Mesodermal cell (in vitro differentiated cells): ENCODE results near the gene PCDHGA7.
A peak's percentile ranks its signal among the peaks of the same experiment; 100 is the strongest.
"Not testable (repeated sequence)": the region's sequence is repeated elsewhere in the genome, so short reads cannot be mapped to it uniquely, and the experiment has no call there.

Experiments used
- H3K27ac ChIP-seq: 2 replicates; pipeline ENCODE4 v1.7.0; 2013; ENCODE audit warnings: mild to moderate bottlenecking, low read depth, low read length, moderate library complexity; ENCODE audit not compliant: severe bottlenecking
- H3K36me3 ChIP-seq: 2 replicates; pipeline ENCODE4 v1.7.1; 2013; ENCODE audit warnings: mild to moderate bottlenecking, low read length, moderate library complexity; ENCODE audit not compliant: control insufficient read depth, insufficient read depth
- H3K4me1 ChIP-seq: one replicate; pipeline ENCODE4 v1.7.1; 2013; ENCODE audit warnings: mild to moderate bottlenecking, low read length; ENCODE audit not compliant: insufficient read depth, control insufficient read depth, poor library complexity, severe bottlenecking
- H3K4me3 ChIP-seq: 2 replicates; pipeline ENCODE4 v1.7.0; 2013; ENCODE audit warnings: low read length, control low read depth, mild to moderate bottlenecking; ENCODE audit not compliant: insufficient read depth, poor library complexity, severe bottlenecking; ENCODE audit errors: extremely low read depth
- H3K9me3 ChIP-seq: 2 replicates; pipeline ENCODE4 v1.7.1; 2013; ENCODE audit warnings: mild to moderate bottlenecking, low read length, moderate library complexity; ENCODE audit not compliant: control insufficient read depth
- WGBS, 2 experiments: methylation state at CpG; one replicate each; pipeline ENCODE4 v1.1.5; 2013; ENCODE audit warnings: missing lambda C conversion rate in 2 of 2; ENCODE audit not compliant: insufficient coverage in 2 of 2; 5-methylcytosine and 5-hydroxymethylcytosine counted together

PCDHGA7 gene

DNA sequence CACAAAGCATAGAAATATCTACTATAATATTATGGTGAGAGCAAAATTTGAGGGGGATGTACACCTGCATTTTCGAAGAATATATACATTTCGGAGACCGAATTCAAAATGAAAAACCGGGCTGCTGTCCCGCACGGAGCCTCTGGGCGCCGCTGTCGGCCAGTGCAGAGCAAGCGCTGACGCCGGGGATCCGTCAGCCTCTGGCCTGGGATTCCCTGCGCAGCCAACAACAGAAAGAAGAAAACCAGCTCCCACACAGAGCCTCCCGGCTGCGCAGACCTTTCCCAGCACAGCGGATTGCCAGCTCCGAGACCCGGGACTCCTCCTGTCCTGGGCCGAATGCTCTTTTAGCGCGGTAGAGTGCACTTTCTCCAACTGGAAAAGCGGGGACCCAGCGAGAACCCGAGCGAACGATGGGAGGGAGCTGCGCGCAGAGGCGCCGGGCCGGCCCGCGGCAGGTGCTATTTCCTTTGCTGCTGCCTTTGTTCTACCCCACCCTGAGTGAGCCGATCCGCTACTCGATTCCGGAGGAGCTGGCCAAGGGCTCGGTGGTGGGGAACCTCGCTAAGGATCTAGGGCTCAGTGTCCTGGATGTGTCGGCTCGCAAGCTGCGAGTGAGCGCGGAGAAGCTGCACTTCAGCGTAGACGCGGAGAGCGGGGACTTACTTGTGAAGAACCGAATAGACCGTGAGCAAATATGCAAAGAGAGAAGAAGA is 25.4 kb downstream of the PCDHGA7 start, which contains the start of gene PCDHGB6:
PCDHGB6 (plus strand) TSS at position 232 of the 716 bp plus-strand sequence; CDS start at position 414, 182 bp downstream.
- H3K27ac ChIP-seq, result peak within 1 kb of the TSS; percentile 72
- WGBS, 2 experiments, result 27 to 37% methylated on average over 32 to 34 of the region's 51 CpGs
- H3K36me3 ChIP-seq, result peaks cover 13% of the 10 kb centered on the region
- not testable (repeated sequence) for H3K4me1 ChIP-seq
- peak within 1 kb of the TSS; percentile 47 for H3K4me3 ChIP-seq
- peaks cover 25% of the 10 kb centered on the region for H3K9me3 ChIP-seq

DNA sequence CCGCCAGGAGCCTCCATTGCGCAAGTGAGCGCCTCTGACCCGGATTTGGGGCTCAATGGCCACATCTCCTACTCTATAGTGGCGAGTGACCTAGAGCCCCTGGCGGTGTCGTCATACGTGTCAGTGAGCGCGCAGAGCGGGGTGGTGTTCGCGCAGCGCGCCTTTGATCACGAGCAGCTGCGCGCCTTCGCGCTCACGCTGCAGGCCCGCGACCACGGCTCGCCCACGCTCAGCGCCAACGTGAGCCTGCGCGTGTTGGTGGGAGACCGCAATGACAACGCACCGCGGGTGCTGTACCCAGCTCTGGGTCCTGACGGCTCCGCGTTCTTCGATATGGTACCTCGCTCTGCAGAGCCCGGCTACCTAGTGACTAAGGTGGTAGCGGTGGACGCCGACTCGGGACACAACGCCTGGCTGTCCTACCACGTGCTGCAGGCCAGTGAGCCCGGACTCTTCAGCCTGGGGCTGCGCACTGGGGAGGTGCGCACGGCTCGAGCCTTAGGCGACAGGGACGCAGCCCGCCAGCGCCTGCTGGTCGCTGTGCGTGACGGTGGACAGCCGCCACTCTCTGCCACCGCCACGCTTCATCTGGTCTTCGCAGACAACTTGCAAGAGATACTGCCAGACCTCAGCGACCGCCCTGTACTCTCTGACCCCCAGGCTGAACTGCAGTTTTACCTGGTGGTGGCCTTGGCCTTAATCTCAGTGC is 27.2 kb downstream of the PCDHGA7 start:
- Histone ChIP-seq H3K4me1 (no peaks in the 10 kb centered on the region), H3K27ac (no peak overlapping the region), H3K4me3 (no peak overlapping the region), H3K9me3 (peaks cover 37% of the 10 kb centered on the region), H3K36me3 (peaks cover 31% of the 10 kb centered on the region)
- WGBS, 2 experiments, result 96 to 98% methylated on average over 61 to 64 of the region's 64 CpGs

DNA sequence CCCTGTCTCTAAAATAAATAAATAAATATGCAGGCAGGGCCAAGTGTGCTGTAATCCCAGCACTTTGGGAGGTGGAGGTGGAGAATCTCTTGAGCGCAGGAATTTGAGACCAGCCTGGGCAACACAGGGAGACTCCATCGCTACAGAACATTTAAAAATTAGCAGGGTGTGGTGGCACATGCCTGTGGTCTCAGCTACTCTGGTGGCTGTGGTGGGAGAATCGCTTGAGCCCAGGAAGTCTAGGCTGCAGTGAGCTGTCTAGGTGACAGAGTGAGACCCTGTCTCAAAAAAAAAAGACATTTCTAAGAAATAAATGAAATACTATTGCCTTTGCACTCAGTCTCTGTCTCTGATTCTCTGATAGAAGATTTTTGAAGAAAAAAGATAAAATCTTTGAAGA is 29.0 kb downstream of the PCDHGA7 start:
- peaks cover 36% of the 10 kb centered on the region for H3K36me3 ChIP-seq
- no peak overlapping the region for H3K27ac ChIP-seq
- H3K4me3 ChIP-seq, result peak overlapping the region; percentile 20
- WGBS, 2 experiments, result 93 to 95% methylated on average over 2 of the region's 3 CpGs
- H3K9me3 ChIP-seq, result peaks cover 41% of the 10 kb centered on the region
- no peaks in the 10 kb centered on the region for H3K4me1 ChIP-seq

DNA sequence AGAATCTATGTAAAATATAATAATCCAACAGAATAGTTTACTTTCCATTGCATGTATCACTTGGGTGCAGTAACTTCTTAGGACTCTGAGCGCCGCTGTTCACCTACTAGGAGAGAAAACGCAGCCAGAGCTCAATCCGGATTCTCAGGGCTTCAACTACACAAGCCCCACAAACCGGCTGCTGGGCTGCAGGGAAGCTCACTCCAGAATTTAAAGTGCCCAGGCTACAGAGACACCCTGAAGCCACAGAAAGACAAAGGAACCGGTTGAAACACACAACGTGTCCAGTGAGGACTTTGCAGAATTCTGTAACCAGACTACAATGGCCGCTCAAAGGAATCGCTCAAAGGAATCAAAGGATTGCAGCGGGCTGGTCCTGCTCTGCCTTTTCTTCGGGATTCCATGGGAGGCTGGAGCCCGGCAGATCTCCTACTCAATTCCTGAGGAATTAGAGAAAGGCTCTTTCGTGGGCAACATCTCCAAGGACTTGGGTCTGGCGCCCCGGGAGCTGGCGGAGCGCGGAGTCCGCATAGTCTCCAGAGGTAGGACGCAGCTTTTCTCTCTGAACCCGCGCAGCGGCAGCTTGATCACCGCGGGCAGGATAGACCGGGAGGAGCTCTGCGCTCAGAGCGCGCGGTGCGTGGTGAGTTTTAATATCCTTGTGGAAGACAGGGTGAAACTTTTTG is 30.5 kb downstream of the PCDHGA7 start, which contains the start of gene PCDHGA10:
PCDHGA10 (plus strand) TSS at position 134 of the 686 bp plus-strand sequence; CDS start at position 323, 189 bp downstream.
- Histone ChIP-seq H3K4me1 (no peaks in the 10 kb centered on the region), H3K9me3 (peaks cover 48% of the 10 kb centered on the region), H3K36me3 (peaks cover 43% of the 10 kb centered on the region), H3K27ac (peak within 1 kb of the TSS; percentile 67), H3K4me3 (peak within 1 kb of the TSS; percentile 47)
- 30 to 50% methylated on average over 14 to 25 of the region's 31 CpGs for WGBS, 2 experiments

DNA sequence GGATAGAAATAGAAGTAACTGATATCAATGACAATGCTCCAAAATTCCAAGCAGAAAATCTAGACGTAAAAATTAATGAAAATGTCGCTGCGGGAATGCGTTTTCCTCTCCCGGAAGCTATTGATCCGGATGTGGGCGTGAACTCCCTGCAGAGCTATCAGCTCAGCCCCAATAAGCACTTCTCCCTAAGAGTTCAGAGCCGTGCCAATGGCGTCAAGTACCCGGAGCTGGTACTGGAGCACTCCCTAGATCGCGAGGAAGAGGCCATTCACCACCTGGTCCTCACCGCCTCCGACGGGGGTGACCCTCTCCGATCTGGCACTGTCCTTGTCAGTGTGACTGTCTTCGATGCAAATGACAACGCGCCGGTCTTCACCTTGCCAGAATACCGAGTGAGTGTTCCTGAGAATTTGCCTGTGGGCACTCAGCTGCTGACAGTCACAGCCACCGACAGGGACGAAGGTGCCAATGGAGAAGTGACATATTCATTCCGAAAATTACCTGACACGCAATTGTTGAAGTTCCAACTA is 31.1 kb downstream of the PCDHGA7 start:
- Histone ChIP-seq H3K9me3 (peaks cover 53% of the 10 kb centered on the region), H3K4me3 (peak overlapping the region; percentile 47)
- 81 to 85% methylated on average over 21 to 22 of the region's 25 CpGs for whole genome bisulfite sequencing, 2 experiments

DNA sequence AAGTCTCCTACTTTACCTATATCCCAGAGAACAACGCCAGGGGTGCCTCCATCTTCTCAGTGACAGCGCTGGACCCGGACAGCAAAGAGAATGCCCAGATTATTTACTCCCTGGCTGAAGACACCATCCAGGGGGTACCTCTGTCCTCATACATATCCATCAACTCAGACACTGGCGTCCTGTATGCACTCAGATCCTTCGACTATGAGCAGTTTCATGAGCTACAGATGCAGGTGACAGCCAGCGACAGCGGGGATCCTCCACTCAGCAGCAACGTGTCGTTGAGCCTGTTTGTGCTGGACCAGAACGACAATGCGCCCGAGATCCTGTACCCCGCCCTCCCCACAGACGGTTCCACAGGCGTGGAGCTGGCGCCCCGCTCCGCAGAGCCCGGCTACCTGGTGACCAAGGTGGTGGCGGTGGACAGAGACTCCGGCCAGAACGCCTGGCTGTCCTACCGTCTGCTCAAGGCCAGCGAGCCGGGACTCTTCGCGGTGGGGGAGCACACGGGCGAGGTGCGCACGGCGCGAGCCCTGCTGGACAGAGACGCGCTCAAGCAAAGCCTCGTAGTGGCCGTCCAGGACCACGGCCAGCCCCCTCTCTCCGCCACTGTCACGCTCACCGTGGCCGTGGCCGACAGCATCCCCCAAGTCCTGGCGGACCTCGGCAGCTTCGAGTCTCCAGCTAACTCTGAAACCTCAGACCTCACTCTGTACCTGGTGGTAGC is 32.2 kb downstream of the PCDHGA7 start:
- Histone ChIP-seq H3K9me3 (peaks cover 53% of the 10 kb centered on the region), H3K36me3 (peaks cover 55% of the 10 kb centered on the region)
- H3K27ac ChIP-seq, H3K4me1 ChIP-seq, H3K4me3 ChIP-seq: not testable (repeated sequence)
- WGBS, 2 experiments, result 94 to 97% methylated on average over 34 to 42 of the region's 46 CpGs

More for the DNA sequence above, 31.1 kb downstream of the PCDHGA7 start:
- H3K36me3 ChIP-seq, result peaks cover 47% of the 10 kb centered on the region
- no peak overlapping the region for H3K27ac ChIP-seq
- no peaks in the 10 kb centered on the region for H3K4me1 ChIP-seq

DNA sequence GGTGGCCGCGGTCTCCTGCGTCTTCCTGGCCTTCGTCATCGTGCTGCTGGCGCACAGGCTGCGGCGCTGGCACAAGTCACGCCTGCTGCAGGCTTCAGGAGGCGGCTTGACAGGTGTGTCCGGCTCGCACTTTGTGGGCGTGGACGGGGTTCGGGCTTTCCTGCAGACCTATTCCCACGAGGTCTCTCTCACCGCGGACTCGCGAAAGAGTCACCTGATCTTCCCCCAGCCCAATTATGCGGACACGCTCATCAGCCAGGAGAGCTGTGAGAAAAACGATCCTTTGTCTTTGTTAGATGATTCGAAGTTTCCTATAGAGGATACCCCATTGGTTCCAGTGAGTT is 32.7 kb downstream of the PCDHGA7 start:
- H3K27ac ChIP-seq, H3K4me3 ChIP-seq, H3K4me1 ChIP-seq: not testable (repeated sequence)
- whole genome bisulfite sequencing, 2 experiments, result 94 to 95% methylated on average over 18 to 23 of the region's 24 CpGs
- peaks cover 55% of the 10 kb centered on the region for H3K36me3 ChIP-seq
- peaks cover 52% of the 10 kb centered on the region for H3K9me3 ChIP-seq

DNA sequence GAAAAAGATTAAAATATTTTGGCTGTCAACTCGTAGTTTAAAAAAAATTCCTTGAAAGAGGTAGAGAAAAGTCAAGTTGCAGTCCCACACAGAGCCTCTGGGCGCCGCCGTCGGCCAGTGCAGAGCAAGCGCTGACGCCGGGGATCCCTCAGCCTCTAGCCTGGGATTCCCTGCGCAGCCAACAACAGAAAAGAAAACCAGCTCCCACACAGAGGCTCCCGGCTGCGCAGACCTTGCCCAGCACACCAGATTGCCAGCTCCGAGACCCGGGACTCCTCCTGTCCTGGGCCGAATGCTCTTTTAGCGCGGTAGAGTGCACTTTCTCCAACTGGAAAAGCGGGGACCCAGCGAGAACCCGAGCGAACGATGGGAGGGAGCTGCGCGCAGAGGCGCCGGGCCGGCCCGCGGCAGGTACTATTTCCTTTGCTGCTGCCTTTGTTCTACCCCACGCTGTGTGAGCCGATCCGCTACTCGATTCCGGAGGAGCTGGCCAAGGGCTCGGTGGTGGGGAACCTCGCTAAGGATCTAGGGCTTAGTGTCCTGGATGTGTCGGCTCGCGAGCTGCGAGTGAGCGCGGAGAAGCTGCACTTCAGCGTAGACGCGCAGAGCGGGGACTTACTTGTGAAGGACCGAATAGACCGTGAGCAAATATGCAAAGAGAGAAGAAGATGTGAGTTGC is 35.1 kb downstream of the PCDHGA7 start, which contains the start of gene PCDHGB7:
PCDHGB7 (plus strand) TSS at position 184 of the 679 bp plus-strand sequence; CDS start at position 367, 183 bp downstream.
- peaks cover 76% of the 10 kb centered on the region for H3K36me3 ChIP-seq
- 71% methylated on average over 29 to 35 of the region's 47 CpGs for WGBS, 2 experiments
- not testable (repeated sequence) for H3K27ac ChIP-seq, H3K4me1 ChIP-seq
- H3K9me3 ChIP-seq, result peaks cover 72% of the 10 kb centered on the region
- H3K4me3 ChIP-seq, result peak within 1 kb of the TSS; percentile 28

DNA sequence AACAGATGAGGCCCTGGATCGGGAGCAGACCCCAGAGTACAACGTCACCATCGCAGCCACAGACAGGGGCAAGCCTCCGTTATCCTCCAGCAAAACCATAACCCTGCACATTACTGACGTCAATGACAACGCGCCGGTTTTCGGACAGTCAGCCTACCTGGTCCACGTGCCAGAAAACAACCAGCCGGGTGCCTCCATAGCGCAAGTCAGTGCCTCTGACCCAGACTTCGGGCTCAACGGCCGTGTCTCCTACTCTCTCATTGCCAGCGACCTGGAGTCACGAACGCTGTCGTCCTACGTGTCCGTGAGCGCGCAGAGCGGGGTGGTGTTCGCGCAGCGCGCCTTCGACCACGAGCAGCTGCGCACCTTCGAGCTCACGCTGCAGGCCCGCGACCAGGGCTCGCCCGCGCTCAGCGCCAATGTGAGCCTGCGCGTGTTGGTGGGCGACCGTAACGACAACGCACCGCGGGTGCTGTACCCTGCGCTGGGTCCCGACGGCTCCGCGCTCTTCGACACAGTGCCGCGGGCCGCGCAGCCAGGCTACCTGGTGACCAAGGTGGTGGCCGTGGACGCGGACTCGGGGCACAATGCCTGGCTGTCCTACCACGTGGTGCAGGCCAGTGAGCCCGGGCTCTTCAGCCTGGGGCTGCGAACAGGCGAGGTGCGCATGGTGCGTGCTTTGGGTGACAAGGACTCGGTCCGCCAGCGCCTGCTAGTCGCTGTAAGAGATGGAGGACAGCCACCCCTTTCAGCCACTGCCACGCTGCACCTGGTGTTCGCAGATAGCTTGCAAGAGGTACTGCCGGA is 36.7 kb downstream of the PCDHGA7 start:
- peaks cover 69% of the 10 kb centered on the region for H3K9me3 ChIP-seq

More for the DNA sequence above, 36.7 kb downstream of the PCDHGA7 start:
- H3K27ac ChIP-seq, result no peak overlapping the region
- H3K4me3 ChIP-seq, result no peak overlapping the region
- H3K36me3 ChIP-seq, result peaks cover 70% of the 10 kb centered on the region
- 96 to 97% methylated on average over 74 of the region's 74 CpGs for WGBS, 2 experiments
- H3K4me1 ChIP-seq, result no peaks in the 10 kb centered on the region
